ENCODE measurements around the gene MS4A4E. TPM values are rescaled to one million over a fixed set of nuclear protein-coding genes. Genes with fewer than 3 reads are reported as not detected.

MS4A4E gene
- total RNA-seq, 1 donor from 2014 or later = not detected

DNA sequence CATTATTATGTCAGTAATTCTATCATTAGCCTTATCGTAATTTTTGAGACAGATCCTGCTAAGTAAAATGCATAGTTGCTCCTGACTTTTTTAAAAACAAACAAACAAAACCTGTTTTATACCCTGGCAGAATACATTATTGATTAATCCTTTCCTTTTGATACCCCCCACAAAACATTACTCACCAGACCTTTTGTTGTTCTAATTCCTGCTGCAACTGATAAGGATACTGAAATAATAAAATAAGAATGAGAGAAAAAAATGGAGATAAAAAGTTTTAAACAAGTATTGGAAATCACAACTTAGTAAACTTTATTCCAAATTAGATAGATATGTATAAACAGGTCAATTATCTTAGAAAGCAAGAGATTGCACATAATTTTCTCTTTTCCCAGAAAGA lies 28.6 kb downstream of the MS4A4E start:
- peaks cover 8% of the 10 kb centered on the region for H3K9me3 Mint-ChIP-seq
- H3F3A ChIP-seq (ENCODE audit: low read depth) = no peaks in the 10 kb centered on the region
- no peaks in the 10 kb centered on the region for H3K4me1 ChIP-seq
- no peak overlapping the region for H3K27ac ChIP-seq
- H4K20me1 ChIP-seq (ENCODE audit: low read depth) = no peaks in the 10 kb centered on the region
- no peaks in the 10 kb centered on the region for H3K79me2 ChIP-seq (ENCODE audit: low read depth)
- H3K27me3 Mint-ChIP-seq (ENCODE audit: insufficient read depth, low read depth) = peaks cover 2% of the 10 kb centered on the region
- H3K9ac ChIP-seq = no peak overlapping the region
- H3K27ac Mint-ChIP-seq = no peak overlapping the region
- peaks cover 3% of the 10 kb centered on the region for H3K36me3 Mint-ChIP-seq
- no peaks in the 10 kb centered on the region for H3K9me3 ChIP-seq (ENCODE audit: low read depth)
- H2AFZ ChIP-seq (replicated peaks) = no peak overlapping the region
- TF ChIP-seq, protein P1, sequence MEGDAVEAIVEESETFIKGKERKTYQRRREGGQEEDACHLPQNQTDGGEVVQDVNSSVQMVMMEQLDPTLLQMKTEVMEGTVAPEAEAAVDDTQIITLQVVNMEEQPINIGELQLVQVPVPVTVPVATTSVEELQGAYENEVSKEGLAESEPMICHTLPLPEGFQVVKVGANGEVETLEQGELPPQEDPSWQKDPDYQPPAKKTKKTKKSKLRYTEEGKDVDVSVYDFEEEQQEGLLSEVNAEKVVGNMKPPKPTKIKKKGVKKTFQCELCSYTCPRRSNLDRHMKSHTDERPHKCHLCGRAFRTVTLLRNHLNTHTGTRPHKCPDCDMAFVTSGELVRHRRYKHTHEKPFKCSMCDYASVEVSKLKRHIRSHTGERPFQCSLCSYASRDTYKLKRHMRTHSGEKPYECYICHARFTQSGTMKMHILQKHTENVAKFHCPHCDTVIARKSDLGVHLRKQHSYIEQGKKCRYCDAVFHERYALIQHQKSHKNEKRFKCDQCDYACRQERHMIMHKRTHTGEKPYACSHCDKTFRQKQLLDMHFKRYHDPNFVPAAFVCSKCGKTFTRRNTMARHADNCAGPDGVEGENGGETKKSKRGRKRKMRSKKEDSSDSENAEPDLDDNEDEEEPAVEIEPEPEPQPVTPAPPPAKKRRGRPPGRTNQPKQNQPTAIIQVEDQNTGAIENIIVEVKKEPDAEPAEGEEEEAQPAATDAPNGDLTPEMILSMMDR (IDR thresholded peaks at IDR 0.05) = no peak
- H3K36me3 ChIP-seq = no peaks in the 10 kb centered on the region
- H3K4me1 Mint-ChIP-seq = peaks cover 16% of the 10 kb centered on the region
- H3K4me3 Mint-ChIP-seq = no peak overlapping the region
- no peak overlapping the region for H3K4me2 ChIP-seq
- no peak for DNase-seq (ENCODE audit: low spot score)
- no peaks in the 10 kb centered on the region for H3K27me3 ChIP-seq
- no peak overlapping the region for H3K4me3 ChIP-seq

DNA sequence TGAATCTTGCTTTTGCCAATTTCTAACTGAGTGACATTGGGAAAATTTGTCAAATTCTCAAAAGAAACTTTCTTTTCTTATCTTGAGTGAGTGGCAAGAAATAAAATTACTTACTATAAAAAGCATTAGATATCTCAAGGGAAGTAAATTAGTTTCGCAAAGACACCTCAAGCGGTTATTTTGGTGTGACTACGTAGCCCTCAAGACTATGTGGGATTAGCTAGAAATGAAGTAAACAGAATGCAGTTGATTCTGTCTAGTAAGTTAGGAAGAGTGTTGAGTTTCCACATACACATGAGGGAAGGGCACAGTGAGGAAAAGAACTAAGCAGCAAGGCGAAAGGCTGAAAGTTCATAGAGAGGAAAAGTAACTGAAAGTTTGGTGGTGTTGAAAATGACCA lies 31.7 kb downstream of the MS4A4E start:
- H3K79me2 ChIP-seq (ENCODE audit: low read depth) = no peaks in the 10 kb centered on the region
- Mint-ChIP-seq H3K27ac (no peak overlapping the region), H3K36me3 (no peaks in the 10 kb centered on the region), H3K4me1 (peaks cover 32% of the 10 kb centered on the region), H3K27me3 (ENCODE audit: insufficient read depth, low read depth) (no peaks in the 10 kb centered on the region), H3K9me3 (peaks cover 2% of the 10 kb centered on the region), H3K4me3 (no peak overlapping the region)
- TF ChIP-seq, protein P1 (IDR thresholded peaks at IDR 0.05) = no peak
- TF ChIP-seq EZH2 (IDR thresholded peaks at IDR 0.05) (no peak), EZH2phosphoT487 (IDR thresholded peaks at IDR 0.05) (no peak)
- no peak overlapping the region for H3K9ac ChIP-seq
- no peak overlapping the region for H3K4me3 ChIP-seq
- H3F3A ChIP-seq (ENCODE audit: low read depth) = peaks cover 3% of the 10 kb centered on the region
- peaks cover 18% of the 10 kb centered on the region for H3K4me1 ChIP-seq
- no peaks in the 10 kb centered on the region for H3K27me3 ChIP-seq
- H3K36me3 ChIP-seq = no peaks in the 10 kb centered on the region
- H3K4me2 ChIP-seq = no peak overlapping the region
- no peak overlapping the region for H3K27ac ChIP-seq
- no peak for DNase-seq (ENCODE audit: low spot score)
- H2AFZ ChIP-seq (replicated peaks) = no peak overlapping the region
- H4K20me1 ChIP-seq (ENCODE audit: low read depth) = no peaks in the 10 kb centered on the region
- no peaks in the 10 kb centered on the region for H3K9me3 ChIP-seq (ENCODE audit: low read depth)

DNA sequence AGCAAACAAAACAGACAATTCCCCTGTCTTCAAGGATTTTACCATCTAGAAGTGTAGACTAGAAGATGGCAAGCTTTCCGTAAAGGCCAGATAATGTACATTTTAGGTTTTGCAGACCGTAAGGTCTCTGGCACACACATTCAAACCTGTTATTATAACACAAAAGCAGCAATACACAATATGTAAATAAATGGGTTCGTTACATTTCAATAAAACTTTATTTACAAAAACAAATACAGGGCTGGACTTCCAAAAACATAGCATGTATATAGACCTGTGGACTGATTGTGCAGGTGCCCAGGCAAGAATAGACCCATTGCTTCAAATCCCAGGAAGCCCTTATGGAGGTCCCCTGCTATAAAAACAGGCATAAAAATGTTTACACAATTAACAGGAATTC lies 33.0 kb downstream of the MS4A4E start:
- Histone ChIP-seq H3K9me3 (ENCODE audit: low read depth) (no peaks in the 10 kb centered on the region), H3K4me3 (no peak overlapping the region), H3K79me2 (ENCODE audit: low read depth) (no peaks in the 10 kb centered on the region), H4K20me1 (ENCODE audit: low read depth) (no peaks in the 10 kb centered on the region), H3F3A (ENCODE audit: low read depth) (peaks cover 3% of the 10 kb centered on the region), H3K4me1 (peaks cover 18% of the 10 kb centered on the region), H3K27me3 (no peaks in the 10 kb centered on the region), H3K9ac (no peak overlapping the region), H3K27ac (no peak overlapping the region), H3K4me2 (no peak overlapping the region), H3K36me3 (no peaks in the 10 kb centered on the region), H2AFZ (replicated peaks) (no peak overlapping the region)
- DNase-seq (ENCODE audit: low spot score) = no peak
- Mint-ChIP-seq H3K27me3 (ENCODE audit: insufficient read depth, low read depth) (peaks cover 2% of the 10 kb centered on the region), H3K27ac (no peak overlapping the region), H3K9me3 (peaks cover 2% of the 10 kb centered on the region), H3K36me3 (no peaks in the 10 kb centered on the region), H3K4me3 (no peak overlapping the region), H3K4me1 (peaks cover 32% of the 10 kb centered on the region)
- TF ChIP-seq EZH2phosphoT487 (IDR thresholded peaks at IDR 0.05) (no peak), EZH2 (IDR thresholded peaks at IDR 0.05) (no peak)
- TF ChIP-seq, protein P1 (IDR thresholded peaks at IDR 0.05) = no peak
